ENCODE results near the gene IFNA8.
"Not testable (repeated sequence)": the region's sequence is repeated elsewhere in the genome, so short reads cannot be mapped to it uniquely, and the experiment has no call there.

Gene IFNA8

GRCh38 chr9:21408817-21409216 lies at the start of gene IFNA8:
TSS of gene IFNA8 (plus strand) at chr9:21409117. CDS start at chr9:21409177, 60 bp downstream.
- no peak within 1 kb of the TSS for H3K4me3 ChIP-seq (ENCODE audit: low read depth, low read length)
- TF ChIP-seq, protein P1, sequence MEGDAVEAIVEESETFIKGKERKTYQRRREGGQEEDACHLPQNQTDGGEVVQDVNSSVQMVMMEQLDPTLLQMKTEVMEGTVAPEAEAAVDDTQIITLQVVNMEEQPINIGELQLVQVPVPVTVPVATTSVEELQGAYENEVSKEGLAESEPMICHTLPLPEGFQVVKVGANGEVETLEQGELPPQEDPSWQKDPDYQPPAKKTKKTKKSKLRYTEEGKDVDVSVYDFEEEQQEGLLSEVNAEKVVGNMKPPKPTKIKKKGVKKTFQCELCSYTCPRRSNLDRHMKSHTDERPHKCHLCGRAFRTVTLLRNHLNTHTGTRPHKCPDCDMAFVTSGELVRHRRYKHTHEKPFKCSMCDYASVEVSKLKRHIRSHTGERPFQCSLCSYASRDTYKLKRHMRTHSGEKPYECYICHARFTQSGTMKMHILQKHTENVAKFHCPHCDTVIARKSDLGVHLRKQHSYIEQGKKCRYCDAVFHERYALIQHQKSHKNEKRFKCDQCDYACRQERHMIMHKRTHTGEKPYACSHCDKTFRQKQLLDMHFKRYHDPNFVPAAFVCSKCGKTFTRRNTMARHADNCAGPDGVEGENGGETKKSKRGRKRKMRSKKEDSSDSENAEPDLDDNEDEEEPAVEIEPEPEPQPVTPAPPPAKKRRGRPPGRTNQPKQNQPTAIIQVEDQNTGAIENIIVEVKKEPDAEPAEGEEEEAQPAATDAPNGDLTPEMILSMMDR (IDR thresholded peaks at IDR 0.05; ENCODE audit: low read depth, low read length), result no peak

DNA sequence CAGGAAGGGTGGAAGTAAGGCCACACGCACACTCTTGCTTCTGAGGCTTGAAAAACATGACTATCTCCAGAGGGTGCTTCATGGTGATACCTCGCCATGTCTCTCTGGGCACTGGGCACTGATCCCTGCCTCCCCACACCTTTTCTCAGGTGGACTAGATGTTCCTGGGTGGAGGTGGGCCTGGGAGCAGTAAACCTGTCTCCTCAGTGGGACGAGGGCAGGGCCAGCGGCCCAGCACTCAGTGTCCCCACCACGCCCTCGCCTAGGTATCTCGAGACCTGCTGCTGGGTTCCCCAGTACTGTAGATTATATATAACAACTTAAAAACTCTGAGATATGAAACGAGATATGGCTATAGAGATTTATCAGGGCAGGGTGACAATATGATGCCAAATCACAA lies 46.6 kb upstream of the IFNA8 start:
- H3K4me3 ChIP-seq (ENCODE audit: low read depth, low read length), result no peak overlapping the region
- TF ChIP-seq, protein P1 (IDR thresholded peaks at IDR 0.05; ENCODE audit: low read depth, low read length), result no peak

DNA sequence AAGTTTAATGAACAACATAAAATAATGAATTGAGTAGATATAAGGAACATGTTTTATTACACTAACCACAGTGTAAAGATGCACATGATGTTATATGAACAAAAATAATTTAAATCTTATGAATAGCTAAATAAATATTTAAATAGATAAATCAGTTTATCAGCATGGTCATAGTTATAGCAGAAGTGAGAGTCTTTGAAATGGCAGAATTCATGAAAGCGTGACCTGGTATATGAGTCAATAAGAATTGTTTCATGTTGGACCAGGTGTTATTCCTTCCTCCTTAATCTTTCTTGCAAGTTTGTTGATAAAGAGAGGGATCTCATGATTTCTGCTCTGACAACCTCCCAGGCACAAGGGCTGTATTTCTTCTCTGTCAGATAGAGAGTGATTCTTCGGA lies 41.7 kb upstream of the IFNA8 start:
- H3K4me3 ChIP-seq (ENCODE audit: low read depth, low read length), result not testable (repeated sequence)

DNA sequence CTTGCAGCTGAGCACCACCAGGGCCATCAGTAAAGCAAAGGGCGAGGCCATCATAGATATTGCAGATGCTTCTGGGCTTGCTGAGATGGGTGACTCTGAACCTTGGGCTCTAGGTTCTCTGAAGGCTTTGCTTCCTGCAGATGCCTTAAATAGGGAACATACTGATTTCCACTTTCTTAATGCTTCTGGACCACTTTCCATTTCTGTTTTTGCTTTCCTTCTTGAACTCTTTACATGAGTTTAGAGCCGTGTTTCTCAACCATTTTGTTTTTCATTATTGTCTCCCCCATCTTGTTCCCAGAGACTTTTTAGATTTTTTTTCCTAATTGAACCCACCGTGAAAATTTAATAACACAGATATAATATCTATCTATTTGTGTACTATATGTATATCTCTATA lies 41.0 kb upstream of the IFNA8 start, which contains the start of gene IFNA13:
Gene IFNA13, minus strand, starts transcription at position 101 of the 400 bp plus-strand sequence. Its CDS starts 47 bp downstream, at position 54.
- H3K4me3 ChIP-seq (ENCODE audit: low read depth, low read length), result no peak within 1 kb of the TSS
- TF ChIP-seq, protein P1 (IDR thresholded peaks at IDR 0.05; ENCODE audit: low read depth, low read length), result no peak

- H3K4me3 ChIP-seq (ENCODE audit: low read depth, low read length), result not testable (repeated sequence)
These were observed 37.5 kb upstream of the IFNA8 start for GRCh38 chr9:21371467-21371866.

GRCh38 chr9:21381448-21382339 lies 27.2 kb upstream of the IFNA8 start:
- TF ChIP-seq, protein P1 (IDR thresholded peaks at IDR 0.05; ENCODE audit: low read depth, low read length), result no peak
- no peak overlapping the region for H3K4me3 ChIP-seq (ENCODE audit: low read depth, low read length)

DNA sequence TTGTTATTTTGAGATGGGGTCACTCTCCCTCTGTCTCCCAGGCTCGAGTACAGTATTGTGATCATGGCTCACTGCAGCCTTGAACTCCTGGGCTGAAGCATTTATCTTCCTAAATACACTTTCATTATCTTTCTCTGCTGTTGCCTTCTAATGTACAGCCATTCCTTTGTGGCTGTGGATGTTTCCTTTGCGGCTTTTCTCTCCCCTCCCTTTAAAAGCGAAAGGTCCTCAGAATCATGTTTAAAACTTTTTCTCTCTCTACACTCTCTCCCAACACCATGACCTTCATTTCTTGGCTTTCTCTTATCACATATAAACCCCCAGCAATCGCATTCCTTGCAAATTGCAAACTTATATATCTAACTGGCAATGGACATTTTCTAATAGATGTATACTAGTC lies 25.3 kb upstream of the IFNA8 start:
- H3K4me3 ChIP-seq (ENCODE audit: low read depth, low read length), result no peak overlapping the region
- TF ChIP-seq, protein P1 (IDR thresholded peaks at IDR 0.05; ENCODE audit: low read depth, low read length), result no peak

DNA sequence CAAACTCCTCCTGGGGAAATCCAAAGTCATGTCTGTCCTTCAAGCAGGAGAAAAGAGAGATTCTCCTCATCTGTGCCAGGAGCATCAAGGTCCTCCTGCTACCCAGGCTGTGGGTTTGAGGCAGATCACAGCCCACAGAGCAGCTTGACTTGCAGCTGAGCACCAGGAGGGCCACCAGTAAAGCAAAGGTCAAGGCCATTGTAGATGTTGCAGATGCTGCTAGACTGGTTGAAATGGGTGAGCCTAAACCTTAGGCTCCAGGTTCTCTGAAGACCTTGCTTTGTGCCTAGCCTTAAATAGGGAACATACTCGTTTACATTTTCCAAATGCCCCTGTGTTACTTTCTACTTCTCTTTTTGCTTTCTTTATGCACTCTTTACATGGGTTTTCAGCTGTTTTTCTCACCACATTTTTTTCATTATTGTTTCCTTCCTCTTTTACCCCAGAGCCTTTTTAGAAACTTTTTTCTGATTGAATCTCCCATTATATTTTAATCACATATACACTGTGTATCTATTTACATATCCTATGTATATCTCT lies 23.7 kb upstream of the IFNA8 start, which contains the start of gene IFNA2:
Gene IFNA2, minus strand, starts transcription at position 268 of the 540 bp plus-strand sequence. Its CDS starts 69 bp downstream, at position 199.
- no peak within 1 kb of the TSS for H3K4me3 ChIP-seq (ENCODE audit: low read depth, low read length)
- TF ChIP-seq, protein P1 (IDR thresholded peaks at IDR 0.05; ENCODE audit: low read depth, low read length), result no peak

Measured in WI38 (cell line).